Measurements from ENCODE around the gene MBNL3.

Gene MBNL3

GRCh38 chrX:132488819-132489577 is at the start of gene MBNL3:
MBNL3 (minus strand) TSS chrX:132489038; CDS start chrX:132439611, 49,427 bp downstream.
- DNase-seq (ENCODE audit: low read depth): peak; percentile 26

- DNase-seq (ENCODE audit: low read depth): no peak
Measured at GRCh38 chrX:132533409-132533808, 44.6 kb upstream of the MBNL3 start.

DNA sequence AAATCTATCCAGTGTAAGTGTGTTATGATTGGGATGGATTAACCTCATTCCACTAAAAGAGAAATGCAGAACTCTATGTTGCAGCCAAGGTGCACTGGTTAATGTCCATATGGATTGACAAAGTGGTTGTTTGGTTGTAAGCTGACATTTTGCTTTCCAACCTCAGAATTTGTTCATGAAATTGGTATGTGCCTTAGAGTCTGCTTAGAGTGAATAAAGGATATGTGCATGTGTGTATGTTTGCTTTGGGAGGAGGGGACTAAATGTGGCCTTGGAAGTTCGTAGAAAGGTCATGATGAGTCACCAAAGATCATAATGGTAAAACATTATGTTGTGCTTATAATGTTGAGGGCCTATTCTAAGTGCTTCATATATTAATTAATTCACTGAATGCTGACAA is 44.1 kb upstream of the MBNL3 start:
- no peak for DNase-seq (ENCODE audit: low read depth)

- no peak for DNase-seq (ENCODE audit: low read depth)
Measured at GRCh38 chrX:132532097-132532496, 43.3 kb upstream of the MBNL3 start.

- DNase-seq (ENCODE audit: low read depth): no peak
Measured at GRCh38 chrX:132520792-132521191, 32.0 kb upstream of the MBNL3 start.

DNA sequence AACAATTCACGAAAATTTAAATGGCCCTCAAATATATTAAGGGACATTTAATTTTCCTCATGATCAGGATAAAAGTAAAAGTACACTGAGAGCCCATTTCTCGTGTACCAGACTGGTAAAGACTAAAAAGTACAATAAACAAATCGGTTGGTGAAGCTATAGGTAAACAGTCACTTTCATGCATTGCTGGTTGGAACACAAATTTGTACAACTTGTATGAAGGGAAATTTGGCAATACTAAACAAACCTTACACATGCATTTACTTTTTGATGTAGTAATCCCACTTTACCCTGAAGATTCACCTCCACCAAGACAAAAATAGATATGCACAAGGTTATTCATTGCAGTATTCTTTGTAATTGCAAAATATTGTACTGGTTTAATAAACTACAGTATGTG is 31.4 kb upstream of the MBNL3 start:
- no peak for DNase-seq (ENCODE audit: low read depth)

- DNase-seq (ENCODE audit: low read depth): no peak
Measured at GRCh38 chrX:132518401-132518800, 29.6 kb upstream of the MBNL3 start.

GRCh38 chrX:132508834-132509233 is 20.0 kb upstream of the MBNL3 start:
- DNase-seq (ENCODE audit: low read depth): no peak

- DNase-seq (ENCODE audit: low read depth): no peak
Measured at GRCh38 chrX:132505116-132505515, 16.3 kb upstream of the MBNL3 start.

DNA sequence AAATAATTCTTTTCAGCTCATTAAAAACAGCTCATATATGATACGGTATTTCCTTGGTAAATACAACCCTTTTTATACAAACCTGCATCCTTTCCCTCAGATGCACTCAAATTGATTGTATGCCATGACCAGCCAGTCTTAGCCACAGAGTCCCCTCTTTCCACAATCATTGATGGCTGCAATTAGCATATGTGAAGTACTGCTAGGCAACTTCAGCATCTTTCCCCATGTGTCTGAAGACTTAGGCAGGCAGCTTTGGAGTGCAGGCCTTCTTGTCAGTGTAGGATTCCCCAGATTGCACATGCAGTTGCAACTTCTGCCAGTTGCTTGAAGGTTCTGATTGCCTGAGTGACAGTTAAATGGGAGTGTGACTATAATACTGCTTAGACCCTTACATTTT is 15.6 kb upstream of the MBNL3 start:
- no peak for DNase-seq (ENCODE audit: low read depth)

GRCh38 chrX:132501606-132502005 is 12.8 kb upstream of the MBNL3 start:
- no peak for DNase-seq (ENCODE audit: low read depth)

DNA sequence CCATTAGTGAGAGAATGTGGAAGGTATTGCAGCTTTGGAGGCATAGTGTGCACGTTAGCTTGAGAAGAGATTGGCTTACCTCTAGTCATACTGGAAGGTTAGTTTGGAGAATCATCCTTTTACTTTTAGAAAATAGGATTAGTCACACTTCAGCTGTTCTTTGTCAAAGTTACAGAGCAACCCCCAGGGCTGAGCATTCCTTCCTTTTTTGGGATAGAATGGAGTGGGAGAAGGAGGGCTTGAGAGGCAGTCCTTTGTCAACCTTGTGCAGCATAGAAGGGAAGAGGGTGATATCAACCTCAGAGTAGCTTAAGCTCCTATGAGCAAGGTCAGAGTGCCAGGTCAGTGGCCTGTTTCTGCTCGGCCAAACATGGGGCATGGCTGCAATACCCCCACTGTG is 8.6 kb upstream of the MBNL3 start:
- no peak for DNase-seq (ENCODE audit: low read depth)

GRCh38 chrX:132493095-132493494 is 4.3 kb upstream of the MBNL3 start:
- DNase-seq (ENCODE audit: low read depth): no peak

- no peak for DNase-seq (ENCODE audit: low read depth)
Measured at GRCh38 chrX:132491191-132491590, 2.4 kb upstream of the MBNL3 start.

- DNase-seq (ENCODE audit: low read depth): peak; percentile 28
Measured at GRCh38 chrX:132489578-132490419, 961 bp upstream of the MBNL3 start.

DNA sequence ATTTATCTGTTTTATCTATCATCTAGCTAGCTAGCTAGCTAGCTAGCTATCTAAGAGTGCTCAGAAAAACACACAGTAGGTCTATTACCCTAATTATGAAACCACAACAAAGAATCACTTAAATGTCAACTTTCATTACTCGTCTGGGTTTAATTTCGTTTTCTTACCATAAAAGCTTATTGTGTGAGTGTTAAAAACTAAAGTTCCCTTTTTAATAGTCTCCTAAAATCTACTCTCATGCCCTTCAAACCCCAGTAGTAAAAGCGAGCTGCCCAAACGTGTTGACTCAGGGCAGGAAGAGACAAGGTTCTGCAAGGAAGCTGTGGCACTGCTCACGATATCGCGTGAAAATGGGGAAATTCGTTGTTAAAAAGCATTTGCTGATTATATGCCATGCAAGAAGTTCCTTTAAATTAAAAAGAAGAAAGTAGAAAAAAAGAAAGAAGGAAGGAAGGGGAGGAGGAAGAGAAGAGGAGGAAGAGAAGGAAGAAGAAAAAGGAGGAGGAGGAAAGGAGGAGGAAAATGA is 595 bp downstream of the MBNL3 start:
- DNase-seq (ENCODE audit: low read depth): no peak

GRCh38 chrX:132486599-132487178 is 2.1 kb downstream of the MBNL3 start:
- no peak for DNase-seq (ENCODE audit: low read depth)

- DNase-seq (ENCODE audit: low read depth): no peak
Measured at GRCh38 chrX:132483951-132484350, 4.9 kb downstream of the MBNL3 start.

- no peak for DNase-seq (ENCODE audit: low read depth)
Measured at GRCh38 chrX:132483488-132483887, 5.3 kb downstream of the MBNL3 start.

DNA sequence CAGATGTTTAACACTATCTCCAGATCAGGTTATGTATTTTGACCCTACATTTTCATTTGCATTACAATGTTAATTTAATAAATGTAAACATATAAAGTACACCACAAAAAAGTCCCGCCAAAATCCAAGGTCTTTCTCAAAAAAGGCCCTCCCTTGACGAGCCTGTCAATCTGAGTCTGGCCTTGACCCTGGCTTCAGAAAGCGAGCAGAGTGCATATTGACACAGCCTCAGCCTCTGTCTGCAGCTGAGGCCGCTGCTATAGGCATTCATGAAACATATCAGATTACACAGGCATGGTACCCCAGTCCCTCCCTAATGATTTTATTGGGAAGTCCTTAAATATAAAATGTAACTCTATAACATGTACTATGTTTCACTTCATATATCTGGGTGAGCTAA is 6.2 kb downstream of the MBNL3 start:
- DNase-seq (ENCODE audit: low read depth): no peak

- no peak for DNase-seq (ENCODE audit: low read depth)
Measured at GRCh38 chrX:132481449-132481848, 7.4 kb downstream of the MBNL3 start.

GRCh38 chrX:132480581-132481203 is 8.1 kb downstream of the MBNL3 start:
- DNase-seq (ENCODE audit: low read depth): no peak

All from activated T-cell treated with anti-CD3 and anti-CD28 coated beads for 24 hours (primary cell).